H1 (cell line): ENCODE data around the gene WDR13. TPM values are rescaled to one million over a fixed set of nuclear protein-coding genes. Genes with fewer than 3 reads are reported as not detected.

Experiments
- CTCF ChIA-PET: fragments of 300-600 bp; sonication (Branson Sonifier 250); formaldehyde crosslinking; loops from one replicate; lab custom pipeline; 2021; ENCODE audit not compliant: partially characterized antibody; lab: Charles Lee
- POLR2A ChIA-PET: fragments of 300-600 bp; sonication (Branson Sonifier 250); formaldehyde crosslinking; loops from one replicate; lab custom pipeline; 2021; ENCODE audit warnings: inconsistent platforms; ENCODE audit not compliant: partially characterized antibody; lab: Charles Lee
- DNase-seq, 2 experiments: peaks; one replicate each; pipeline versions ENCODE4 v3.0.0 to v3.0.0-alpha.2; 2010 to 2022; ENCODE audit warnings: low spot score in 2 of 2, low read depth in 1 of 2, mixed read lengths in 1 of 2
- FAIRE-seq: peaks from 2 replicates; lab custom pipeline; 2011; peaks lifted over from hg19 to GRCh38; lab: Jason Lieb, UNC
- H2AFZ ChIP-seq: 2 replicates; pipeline ENCODE4 v1.8.1; 2012; ENCODE audit warnings: low read length, inconsistent platforms
- H2AK5ac ChIP-seq: 2 replicates; pipeline ENCODE4 v1.6.1; 2013; ENCODE audit warnings: low read depth, low read length
- H2BK120ac ChIP-seq: replicated peaks from 2 replicates; pipeline ENCODE3; 2013; ENCODE audit warnings: low read depth, low read length, inconsistent platforms
- H2BK12ac ChIP-seq: 2 replicates; pipeline ENCODE4 v1.6.1; 2013; ENCODE audit warnings: low read depth, low read length
- H2BK15ac ChIP-seq: 2 replicates; pipeline ENCODE4 v1.6.1; 2013; ENCODE audit warnings: low read length
- H2BK20ac ChIP-seq: 2 replicates; pipeline ENCODE4 v1.6.1; 2013; ENCODE audit warnings: low read length
- H2BK5ac ChIP-seq: 2 replicates; pipeline ENCODE4 v1.6.1; 2013; ENCODE audit warnings: low read depth, low read length
- H3K14ac ChIP-seq: 2 replicates; pipeline ENCODE4 v1.6.1; 2013; ENCODE audit warnings: inconsistent platforms; ENCODE audit not compliant: insufficient read length
- H3K18ac ChIP-seq: 2 replicates; pipeline ENCODE4 v1.6.1; 2013; ENCODE audit warnings: low read length; ENCODE audit errors: extremely low read depth
- H3K23ac ChIP-seq: 2 replicates; pipeline ENCODE4 v1.6.1; 2013; ENCODE audit warnings: inconsistent platforms; ENCODE audit not compliant: insufficient read length
- H3K23me2 ChIP-seq: 2 replicates; pipeline ENCODE4 v1.6.1; 2013; ENCODE audit warnings: low read depth, low read length
- H3K27ac ChIP-seq: 2 replicates; pipeline ENCODE4 v1.6.1; 2011; ENCODE audit warnings: low read depth, low read length, inconsistent platforms
- H3K27me3 ChIP-seq, 4 experiments: replicated peaks in 1 of 4; 1 replicate in 1 of 4; 2 replicates in 3 of 4; pipeline versions ENCODE4 v1.6.1 to v1.8.1; 2011 to 2013; ENCODE audit warnings: low read length in 3 of 4, mild to moderate bottlenecking in 3 of 4, inconsistent platforms in 2 of 4, mixed read lengths in 2 of 4, moderate library complexity in 1 of 4; ENCODE audit not compliant: control insufficient read depth in 3 of 4, insufficient read depth in 3 of 4; ENCODE audit errors: extremely low read depth in 1 of 4
- H3K36me3 ChIP-seq, 4 experiments: 2 replicates each; pipeline versions ENCODE4 v1.6.1 to v1.8.1; 2011 to 2013; ENCODE audit warnings: mild to moderate bottlenecking in 4 of 4, low read length in 3 of 4, moderate library complexity in 2 of 4, control low read depth in 1 of 4, inconsistent platforms in 1 of 4; ENCODE audit not compliant: insufficient read depth in 4 of 4, control insufficient read depth in 2 of 4
- H3K4ac ChIP-seq: replicated peaks from 2 replicates; pipeline ENCODE3; 2013; ENCODE audit warnings: low read length, low read depth, mixed read lengths, inconsistent platforms; ENCODE audit not compliant: insufficient read length
- H3K4me1 ChIP-seq, 4 experiments: replicated peaks in 1 of 4; 1 replicate in 1 of 4; 2 replicates in 3 of 4; pipeline versions ENCODE4 v1.6.1 to v1.8.1; 2011 to 2013; ENCODE audit warnings: low read length in 3 of 4, inconsistent platforms in 2 of 4, mixed read lengths in 1 of 4; ENCODE audit not compliant: insufficient read depth in 4 of 4, control insufficient read depth in 3 of 4
- H3K4me2 ChIP-seq, 2 experiments: 2 replicates each; pipeline versions ENCODE4 v1.6.1 to v1.8.1; 2011 to 2013; ENCODE audit warnings: low read depth in 2 of 2, low read length in 2 of 2, control low read depth in 1 of 2, inconsistent platforms in 1 of 2, mild to moderate bottlenecking in 1 of 2; ENCODE audit not compliant: insufficient read depth in 1 of 2
- H3K4me3 ChIP-seq, 4 experiments: fragments of 200-600, 300-600 bp in 1 of 4; sonication (generic), shearing (Covaris generic), sonication (Bioruptor Twin) in 1 of 4; 2 replicates each; pipeline versions ENCODE4 v1.5.1 to v1.8.1; 2011 to 2016; ENCODE audit warnings: low read length in 4 of 4, low read depth in 3 of 4, control low read depth in 2 of 4, inconsistent platforms in 2 of 4, mild to moderate bottlenecking in 2 of 4, mixed read lengths in 1 of 4, moderate library complexity in 1 of 4; ENCODE audit not compliant: insufficient read depth in 2 of 4; ENCODE audit errors: extremely low read depth in 1 of 4
- H3K56ac ChIP-seq: replicated peaks from 2 replicates; pipeline ENCODE3; 2013; ENCODE audit warnings: low read depth, mild to moderate bottlenecking, mixed read lengths, low read length, inconsistent platforms; ENCODE audit not compliant: insufficient read length
- H3K79me1 ChIP-seq: 2 replicates; pipeline ENCODE4 v1.6.1; 2013; ENCODE audit warnings: low read depth, low read length, control low read depth
- H3K79me2 ChIP-seq, 2 experiments: 2 replicates each; pipeline versions ENCODE4 v1.6.1 to v1.8.1; 2012 to 2013; ENCODE audit warnings: low read length in 2 of 2, mild to moderate bottlenecking in 2 of 2, inconsistent platforms in 1 of 2; ENCODE audit not compliant: insufficient read depth in 2 of 2, control insufficient read depth in 1 of 2
- H3K9ac ChIP-seq, 4 experiments: replicated peaks in 1 of 4; 1 replicate in 1 of 4; 2 replicates in 3 of 4; pipeline versions ENCODE4 v1.6.1 to v1.8.1; 2011 to 2013; ENCODE audit warnings: low read depth in 3 of 4, low read length in 3 of 4, control low read depth in 2 of 4, mild to moderate bottlenecking in 2 of 4, moderate library complexity in 2 of 4, inconsistent platforms in 1 of 4; ENCODE audit errors: extremely low read depth in 1 of 4
- H3K9me3 ChIP-seq, 2 experiments: 2 replicates each; pipeline versions ENCODE4 v1.6.1 to v1.8.1; 2012 to 2013; ENCODE audit warnings: mild to moderate bottlenecking in 2 of 2, moderate library complexity in 2 of 2, control low read depth in 1 of 2, inconsistent platforms in 1 of 2, low read depth in 1 of 2, low read length in 1 of 2, mixed read lengths in 1 of 2; ENCODE audit not compliant: insufficient read depth in 2 of 2
- H4K20me1 ChIP-seq, 2 experiments: replicated peaks in 1 of 2; 2 replicates each; pipeline versions ENCODE3 to v1.8.1; 2011 to 2013; ENCODE audit warnings: inconsistent platforms in 2 of 2, low read length in 2 of 2, mild to moderate bottlenecking in 1 of 2; ENCODE audit not compliant: insufficient read depth in 2 of 2, control insufficient read depth in 1 of 2
- H4K5ac ChIP-seq: 2 replicates; pipeline ENCODE4 v1.6.1; 2013; ENCODE audit warnings: low read length, low read depth, mixed read lengths, inconsistent platforms; ENCODE audit not compliant: insufficient read length
- H4K8ac ChIP-seq: 2 replicates; pipeline ENCODE4 v1.8.0; 2013; ENCODE audit warnings: mild to moderate bottlenecking, moderate library complexity, low read length, inconsistent platforms; ENCODE audit not compliant: insufficient read depth; ENCODE audit errors: extremely low read depth
- H4K91ac ChIP-seq: replicated peaks from 2 replicates; pipeline ENCODE3; 2013; ENCODE audit warnings: low read length, mixed read lengths, inconsistent platforms; ENCODE audit not compliant: insufficient read length
- ASH2L ChIP-seq: fragments of 200-600, 300-600 bp; sonication (generic); IDR thresholded peaks from one replicate; pipeline ENCODE4 v1.7.1; 2017; ENCODE audit warnings: low read length
- EGR1 ChIP-seq: IDR thresholded peaks from 2 replicates; pipeline ENCODE4 v1.6.1; 2011; ENCODE audit warnings: low read depth, low read length, borderline replicate concordance
- FOSL1 ChIP-seq: IDR thresholded peaks from 2 replicates; pipeline ENCODE4 v1.6.1; 2011; ENCODE audit warnings: mild to moderate bottlenecking, low read depth, low read length, moderate library complexity; ENCODE audit not compliant: insufficient read depth
- HDAC6 ChIP-seq: IDR thresholded peaks from one replicate; pipeline ENCODE4 v1.7.1; 2012; ENCODE audit warnings: low read depth, mild to moderate bottlenecking, inconsistent platforms, low read length, moderate library complexity
- MAFK ChIP-seq: IDR thresholded peaks from 2 replicates; pipeline ENCODE4 v1.6.1; 2012; ENCODE audit warnings: low read depth, mild to moderate bottlenecking, improper control_type of control experiment, low read length
- POU5F1 ChIP-seq: IDR thresholded peaks from 2 replicates; pipeline ENCODE4 v1.6.1; 2011; ENCODE audit warnings: low read depth, mild to moderate bottlenecking, low read length, moderate library complexity
- TBP ChIP-seq: IDR thresholded peaks from 2 replicates; pipeline ENCODE4 v1.6.1; 2011; ENCODE audit warnings: low read depth, low read length, improper control_type of control experiment
- WGBS, 2 experiments: shearing (Covaris generic) in 1 of 2; methylation state at CpG; one replicate each; pipeline versions ENCODE4 v1.1.6 to v1.1.7; 2013 to 2015; ENCODE audit warnings: low lambda C conversion rate in 2 of 2, mixed read lengths in 2 of 2, inconsistent platforms in 1 of 2, low coverage in 1 of 2, missing lambda C conversion rate in 1 of 2; ENCODE audit not compliant: insufficient replicate concordance in 2 of 2, insufficient coverage in 1 of 2, insufficient read length in 1 of 2; ENCODE audit errors: extremely low coverage in 1 of 2, missing lambda C conversion rate in 1 of 2; 5-methylcytosine and 5-hydroxymethylcytosine counted together
- polyA plus RNA-seq, 7 experiments: library from polyadenylated mRNA; depleted of rRNA in 3 of 7; stranded (reverse) in 5 of 7; unstranded in 2 of 7; fragments of >200 nt in 5 of 7; fragments of 200-250 nt in 2 of 7; gene quantifications; 1 replicate in 5 of 7; 2 replicates in 1 of 7; 4 replicates in 1 of 7; pipeline versions ENCODE4 v1.2.1 to v1.2.3, GENCODE V29; 2011 to 2013; ENCODE audit warnings: missing spikeins in 2 of 7, mixed read lengths in 2 of 7
- total RNA-seq: library from RNA; stranded (reverse); fragmentation: NEBNext Ultra II Directional; extraction: Animal tissue kit (Norgen Biotek cat#: 25700); gene quantifications from 2 replicates; pipeline ENCODE4 v1.2.1, GENCODE V29; 2021

WDR13 gene
- total and polyA plus RNA-seq, 2 of the 8 experiments (the other 6 are each of a cell fraction or from before 2014, with no cell fraction given) = 19.4 to 46.3 TPM

GRCh38 chrX:48560056-48560455, 37.2 kb upstream of the WDR13 start:
- H4K91ac ChIP-seq = no peak overlapping the region
- no peak overlapping the region for H2BK120ac ChIP-seq
- H3K23me2 ChIP-seq = no peaks in the 10 kb centered on the region
- H4K5ac ChIP-seq = no peak overlapping the region
- H3K27me3 ChIP-seq = no peaks in the 10 kb centered on the region
- WGBS, 2 experiments = 100% methylated on average over 2 of the region's 14 CpGs; no CpG with 5 or more reads in 1 of the 2 experiments
- H3K9ac ChIP-seq = no peak overlapping the region
- H3K9me3 ChIP-seq = no peaks in the 10 kb centered on the region
- H2AK5ac ChIP-seq = no peak overlapping the region
- H3K79me2 ChIP-seq = no peaks in the 10 kb centered on the region
- H3K79me1 ChIP-seq = no peaks in the 10 kb centered on the region
- H2BK12ac ChIP-seq = no peak overlapping the region
- DNase-seq (no peak), FAIRE-seq (no peak)
- no peak overlapping the region for H2BK15ac ChIP-seq
- H2BK20ac ChIP-seq = no peak overlapping the region
- no peak overlapping the region for H2AFZ ChIP-seq
- no peak overlapping the region for H2BK5ac ChIP-seq
- no peak overlapping the region for H3K56ac ChIP-seq
- no peaks in the 10 kb centered on the region for H4K20me1 ChIP-seq
- H4K8ac ChIP-seq = no peak overlapping the region
- TF ChIP-seq TBP (no peak), POU5F1 (no peak), FOSL1 (no peak), MAFK (no peak), ASH2L (no peak), EGR1 (no peak), HDAC6 (no peak)
- ChIA-PET POLR2A (interaction anchor here (2.9 kb wide), 1 partner anchor 14 kb away, joined by 11 read pairs; the partner anchor contains the start of gene RBM3), CTCF (no interaction called here)
- H3K23ac ChIP-seq = no peak overlapping the region
- H3K36me3 ChIP-seq = peaks cover 0 to 8% (median under 1%) of the 10 kb centered on the region in 4 experiments; a peak in 3 of 8 replicates
- no peak overlapping the region for H3K27ac ChIP-seq
- no peak overlapping the region for H3K18ac ChIP-seq
- no peak overlapping the region for H3K4ac ChIP-seq
- no peak overlapping the region for H3K4me3 ChIP-seq
- H3K4me2 ChIP-seq = no peak overlapping the region
- no peaks in the 10 kb centered on the region for H3K4me1 ChIP-seq
- no peak overlapping the region for H3K14ac ChIP-seq
